Stimulated activated CD4-positive, alpha-beta T cell treated with anti-CD3 and anti-CD28 coated beads, Interleukin-4, amount 100 ng/mL, for 1 hour (primary cell): Measurements from ENCODE around the gene ALCAM.

Experiments
- DNase-seq: peaks from one replicate; pipeline ENCODE4 v3.0.0-alpha.2; 2020

ALCAM gene

GRCh38 chr3:105499961-105500360, 133.3 kb downstream of the ALCAM start:
- DNase-seq: no peak

DNA sequence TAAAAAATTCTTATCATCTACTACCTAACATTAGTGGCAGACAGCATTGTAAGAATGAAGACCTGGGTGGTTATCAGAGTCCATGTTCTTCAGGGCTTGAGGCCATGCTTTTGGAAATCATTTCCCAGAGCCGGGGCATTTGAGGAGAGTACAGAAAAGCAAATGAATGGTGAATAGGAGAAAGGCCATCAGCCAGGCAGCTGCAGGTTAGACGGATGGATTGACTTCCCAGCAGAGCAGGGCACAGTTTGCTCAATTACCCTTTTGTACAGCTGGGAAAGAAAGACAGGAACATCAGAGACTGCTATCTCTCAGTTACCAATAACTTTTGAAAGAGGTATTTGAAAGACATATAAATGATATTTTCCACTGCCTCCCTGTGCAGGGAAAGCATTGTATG, 135.6 kb downstream of the ALCAM start:
- no peak for DNase-seq

DNA sequence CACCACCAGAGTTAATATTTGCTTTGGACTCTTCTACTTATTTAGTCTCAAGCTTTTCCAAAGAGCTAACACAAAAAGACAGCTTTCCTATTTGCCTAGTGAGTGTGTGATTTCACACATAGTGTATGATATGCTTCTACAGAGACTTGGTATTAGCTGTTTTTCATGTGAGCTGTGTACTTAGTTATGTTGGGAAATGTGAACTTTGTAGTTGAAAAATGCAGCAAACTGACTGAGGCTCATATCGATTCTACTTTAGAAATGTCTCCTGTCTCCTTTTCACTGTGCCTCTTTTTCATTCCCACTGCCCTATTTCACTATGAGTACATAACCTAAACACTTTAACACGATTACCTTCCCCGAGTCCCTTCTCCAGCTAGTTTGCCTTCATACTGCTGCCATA, 136.5 kb downstream of the ALCAM start:
- no peak for DNase-seq

DNA sequence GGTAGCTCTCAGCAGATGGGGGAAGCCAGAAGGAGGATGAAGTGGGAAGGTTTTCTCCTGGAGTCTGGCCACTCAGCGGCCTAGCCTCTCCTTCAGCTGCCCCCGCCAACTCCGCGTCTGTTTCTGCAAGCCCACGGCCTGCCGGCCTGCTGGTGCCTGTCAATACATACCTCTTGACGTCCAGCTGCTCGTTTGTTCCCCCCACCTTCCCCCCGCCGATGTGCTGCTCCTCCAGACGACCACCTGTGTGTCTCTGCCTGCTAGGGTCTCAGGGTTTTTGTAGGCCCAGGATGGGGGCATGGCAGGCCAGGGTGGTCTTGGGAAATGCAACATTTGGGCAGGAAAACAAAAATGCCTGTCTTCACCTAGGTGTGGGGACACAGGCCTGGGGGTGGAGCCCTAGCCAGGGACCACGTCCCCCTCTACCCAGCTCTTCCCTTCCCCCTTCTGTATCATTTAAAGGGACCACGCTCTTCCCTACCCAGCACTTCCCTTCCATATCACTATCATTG, 137.8 kb downstream of the ALCAM start:
- DNase-seq: no peak

- DNase-seq: no peak
These were observed 138.5 kb downstream of the ALCAM start for GRCh38 chr3:105505170-105505569.

DNA sequence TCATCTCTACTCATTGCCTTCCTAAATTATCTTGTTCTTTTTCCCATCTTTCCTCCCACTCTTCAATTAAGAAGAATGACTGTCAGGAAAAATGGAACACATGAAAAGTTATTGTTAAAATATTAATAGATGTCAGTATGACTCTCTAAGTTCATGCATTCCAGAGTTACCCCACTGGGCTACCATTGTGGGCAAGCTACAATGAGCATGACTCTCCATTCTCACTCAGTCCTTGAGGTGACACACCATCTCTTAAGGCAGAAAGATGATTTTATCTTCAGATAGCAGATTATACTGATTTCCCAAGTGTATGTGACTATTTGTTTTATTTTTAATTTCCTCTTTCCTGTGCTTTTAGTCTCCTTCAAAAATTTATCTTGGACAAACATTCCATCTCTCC, 144.3 kb downstream of the ALCAM start:
- DNase-seq: no peak

DNA sequence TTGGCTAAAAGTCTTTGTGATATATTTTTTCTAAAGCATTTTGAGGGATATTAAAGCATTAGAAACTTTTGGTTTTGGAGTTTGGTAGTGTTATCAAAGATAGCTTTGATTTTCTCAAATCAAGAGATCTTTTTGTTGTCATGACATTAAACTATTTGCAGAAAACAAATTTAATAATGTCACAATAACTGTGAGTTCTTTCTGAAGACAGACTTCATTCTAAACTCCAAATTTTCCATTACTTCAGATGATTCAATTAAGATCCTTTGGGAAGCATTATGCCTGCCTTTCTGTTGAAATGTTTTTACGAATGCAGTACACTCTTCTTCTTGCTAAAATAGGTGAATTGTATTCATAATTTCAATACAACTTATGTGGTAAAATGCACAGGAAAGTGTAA, 145.4 kb downstream of the ALCAM start:
- DNase-seq: no peak

DNA sequence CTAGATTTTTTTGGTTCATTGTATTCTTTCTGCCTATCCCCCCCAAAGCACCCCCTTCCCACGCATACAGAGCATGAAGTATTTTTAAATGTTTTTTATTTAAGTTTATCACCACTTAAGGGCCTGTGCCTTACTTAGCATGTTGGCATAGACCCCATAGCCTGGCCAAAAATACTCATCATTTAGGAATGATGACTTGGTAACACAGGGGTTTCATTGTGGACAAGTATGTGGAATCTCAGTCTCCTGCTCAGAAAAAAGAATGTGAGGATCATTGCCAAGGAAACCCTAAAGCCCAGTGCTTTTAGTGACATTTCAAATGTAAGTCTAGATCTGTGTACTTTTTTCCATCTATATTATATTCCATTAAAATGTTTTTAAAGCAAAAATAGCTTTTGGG, 146.3 kb downstream of the ALCAM start:
- no peak for DNase-seq

DNA sequence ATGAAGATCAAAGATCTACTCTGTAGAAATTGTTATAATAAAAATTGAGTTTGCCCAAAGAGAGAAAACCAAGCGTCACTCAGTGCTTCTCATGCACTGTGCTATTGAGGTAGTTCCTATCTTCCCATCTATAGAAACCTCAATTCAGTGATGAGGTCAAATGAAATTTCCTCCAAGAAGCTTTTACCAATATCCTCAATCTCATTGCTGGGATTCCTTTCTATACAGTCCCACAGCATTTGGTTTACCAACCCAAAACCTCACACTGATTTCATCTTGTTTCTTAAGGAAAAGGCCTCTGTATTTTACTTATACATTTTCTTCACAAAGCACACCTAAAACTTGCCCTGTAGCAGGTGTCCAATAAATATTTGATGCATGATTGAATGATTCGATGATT, 147.2 kb downstream of the ALCAM start:
- DNase-seq: no peak

DNA sequence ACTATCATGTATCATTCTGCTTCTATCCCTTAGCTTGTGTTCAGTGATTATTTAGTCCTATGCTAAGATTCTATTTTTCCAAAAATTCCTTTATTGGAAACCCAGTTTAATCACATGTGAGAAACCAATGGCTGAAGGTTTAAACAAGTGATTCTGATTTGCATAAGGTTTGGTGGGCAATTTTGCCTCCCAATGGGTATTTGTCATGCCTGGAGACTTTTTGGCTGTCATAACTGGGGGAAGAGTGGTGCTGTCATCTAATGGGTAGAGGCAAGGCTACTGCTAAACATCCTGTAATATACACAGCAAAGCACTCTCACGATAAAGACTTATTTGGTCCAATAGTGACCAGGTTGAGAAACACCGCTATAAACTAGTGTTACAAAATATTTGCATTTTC, 148.7 kb downstream of the ALCAM start:
- no peak for DNase-seq

GRCh38 chr3:105516972-105517371, 150.3 kb downstream of the ALCAM start:
- DNase-seq: no peak

GRCh38 chr3:105518203-105518602, 151.5 kb downstream of the ALCAM start:
- no peak for DNase-seq

- no peak for DNase-seq
These were observed 152.2 kb downstream of the ALCAM start for GRCh38 chr3:105518806-105519418.

GRCh38 chr3:105521770-105522169, 155.1 kb downstream of the ALCAM start:
- DNase-seq: no peak

- DNase-seq: no peak
These were observed 156.8 kb downstream of the ALCAM start for GRCh38 chr3:105523501-105523900.

- DNase-seq: no peak
These were observed 158.8 kb downstream of the ALCAM start for GRCh38 chr3:105525531-105525930.

DNA sequence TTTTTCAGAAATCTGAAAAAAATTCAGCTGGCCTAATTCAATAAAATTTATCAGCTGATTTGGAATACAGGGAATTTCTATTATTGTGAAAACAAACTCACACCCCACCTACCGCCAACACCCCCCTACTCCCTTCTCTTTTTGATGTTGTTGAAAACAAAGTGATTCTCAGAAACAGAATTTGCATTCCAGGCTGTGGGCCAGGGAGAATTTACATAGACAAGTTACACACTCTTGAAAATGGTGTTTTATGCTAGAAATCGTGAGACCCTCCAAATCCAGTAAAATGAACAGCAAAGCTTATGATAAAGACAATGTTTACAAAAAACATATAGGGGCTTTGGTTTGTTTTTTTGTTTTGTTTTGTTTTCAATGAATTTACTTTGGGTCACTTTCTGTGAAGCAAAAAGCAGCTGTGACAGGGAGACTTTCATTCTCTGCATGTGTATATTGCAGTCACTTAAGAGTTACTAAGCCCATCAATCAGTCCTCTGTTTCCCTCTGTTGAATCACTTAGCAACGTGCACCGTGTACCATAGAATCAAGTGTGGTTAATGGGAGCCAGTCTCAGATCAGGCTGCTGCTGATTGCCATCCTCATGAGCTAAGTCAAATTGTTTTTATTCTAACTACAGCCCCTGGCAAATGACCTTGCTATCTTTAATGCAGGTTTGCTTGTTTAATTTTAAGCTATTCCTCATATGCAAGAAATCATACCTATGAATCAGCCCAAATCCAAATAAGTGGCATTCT, 159.8 kb downstream of the ALCAM start:
- DNase-seq: no peak

DNA sequence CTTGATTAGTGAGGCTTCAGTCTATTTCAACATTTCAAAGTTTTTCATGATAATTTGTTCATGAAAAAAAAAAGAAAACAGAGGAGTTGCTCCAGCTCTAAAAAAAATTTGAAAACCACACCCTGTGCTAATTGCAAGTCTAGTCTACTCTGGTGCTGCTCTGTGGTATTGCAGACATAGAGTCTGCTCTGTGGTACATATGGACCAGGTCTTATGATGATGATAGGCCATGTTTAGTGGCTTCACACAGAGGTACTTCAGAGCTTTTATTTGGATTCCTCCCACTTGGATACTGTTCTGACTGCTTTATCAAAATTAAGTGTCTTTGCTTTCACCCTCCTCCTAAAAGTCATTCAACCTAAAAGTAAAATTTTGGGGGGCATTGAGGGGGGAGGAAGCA, 160.8 kb downstream of the ALCAM start:
- no peak for DNase-seq

- peak; percentile 5 for DNase-seq
These were observed 161.2 kb downstream of the ALCAM start for GRCh38 chr3:105527949-105528348.

GRCh38 chr3:105528955-105529354, 162.2 kb downstream of the ALCAM start:
- no peak for DNase-seq

DNA sequence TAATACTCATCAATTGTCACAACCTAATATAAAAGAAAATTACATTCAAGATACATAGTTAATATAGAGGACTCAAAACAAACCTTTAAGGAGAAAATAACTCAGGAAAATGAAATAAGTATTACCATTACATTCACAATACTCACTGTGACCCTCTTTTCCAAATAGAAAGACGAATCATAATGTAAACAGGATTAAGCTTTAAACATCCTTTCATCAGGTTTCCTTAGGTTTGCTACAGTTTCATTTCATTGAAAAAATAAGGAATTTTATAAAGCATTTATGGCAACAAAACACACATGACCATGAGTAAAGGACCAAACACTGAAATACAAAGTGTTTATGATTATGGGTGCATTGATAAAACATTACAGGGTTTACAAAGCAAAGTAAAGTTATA, 162.7 kb downstream of the ALCAM start:
- no peak for DNase-seq

GRCh38 chr3:105532251-105532650, 165.5 kb downstream of the ALCAM start:
- DNase-seq: no peak

DNA sequence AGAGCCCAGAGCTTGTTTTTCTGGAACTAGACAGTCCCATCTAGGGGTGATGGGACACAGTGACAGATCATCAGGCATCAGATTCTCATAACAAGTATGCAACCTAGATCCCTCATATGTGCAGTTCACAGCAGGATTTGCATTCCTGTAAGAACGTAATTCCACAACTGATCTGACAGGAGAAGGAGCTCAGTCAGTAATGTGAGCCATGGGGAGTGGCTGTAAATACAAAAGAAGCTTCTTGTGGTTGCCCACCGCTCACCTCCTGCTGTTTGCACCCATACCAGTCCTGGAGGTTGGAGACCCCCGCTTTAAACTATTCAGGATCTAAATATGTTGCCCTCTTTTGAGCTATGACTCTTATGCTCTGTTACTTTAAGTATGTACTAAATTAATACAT, 167.3 kb downstream of the ALCAM start:
- no peak for DNase-seq

DNA sequence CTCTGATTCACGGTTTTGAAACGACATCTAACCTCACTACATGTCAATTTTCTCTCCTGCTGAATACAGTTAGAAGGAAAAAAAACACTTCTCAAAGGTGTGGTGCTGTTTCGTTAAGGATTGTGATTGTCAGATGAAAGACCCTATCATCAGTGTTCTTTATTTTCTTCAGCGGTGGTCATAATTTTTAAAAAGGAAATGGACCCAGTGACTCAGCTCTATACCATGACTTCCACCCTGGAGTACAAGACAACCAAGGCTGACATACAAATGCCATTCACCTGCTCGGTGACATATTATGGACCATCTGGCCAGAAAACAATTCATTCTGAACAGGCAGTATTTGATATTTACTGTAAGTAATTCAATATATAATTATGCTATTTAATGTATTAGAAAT, 167.8 kb downstream of the ALCAM start:
- DNase-seq: no peak
